Measurements from ENCODE around the gene OR6C2. TPM values are rescaled to one million over a fixed set of nuclear protein-coding genes. Genes with fewer than 3 reads are reported as not detected.
"Not testable (repeated sequence)": the region's sequence is repeated elsewhere in the genome, so short reads cannot be mapped to it uniquely, and the experiment has no call there.

OR6C2 gene
- total RNA-seq: 1 to 10 TPM in 1 of 4 donors, not detected in 3; 1.3 TPM

DNA sequence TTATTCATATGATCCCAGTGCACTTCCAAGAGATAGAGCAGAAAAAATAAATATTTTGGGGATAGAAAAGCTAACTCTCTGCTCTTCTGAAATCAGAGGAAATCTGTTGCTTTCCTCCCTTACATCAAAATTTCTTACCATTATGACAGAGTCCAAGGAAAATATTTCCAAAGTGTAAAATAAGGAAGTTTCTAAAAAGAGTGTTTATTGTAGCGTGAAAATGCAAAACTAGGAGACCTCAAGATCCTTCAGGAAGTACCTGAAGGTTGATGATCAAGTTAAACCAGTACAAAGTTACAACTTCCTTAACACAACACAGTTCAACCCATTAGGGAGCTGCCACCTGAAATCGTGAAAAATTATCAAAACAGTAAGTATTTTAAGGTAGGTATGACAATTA is at the start of gene OR6C2:
Gene OR6C2, plus strand, starts transcription at position 301 of the 400 bp plus-strand sequence. CDS start 8,138 bp downstream, outside the sequence.
- DNase-seq (ENCODE audit: low spot score in 2 of 2): no peak
- 41% methylated on average over 2 of the region's 2 CpGs for WGBS
- TF ChIP-seq EP300 (IDR thresholded peaks at IDR 0.05) (no peak), POLR2A (IDR thresholded peaks at IDR 0.05) (no peak), POLR2AphosphoS5 (IDR thresholded peaks at IDR 0.05) (no peak)
- TF ChIP-seq, protein P1, sequence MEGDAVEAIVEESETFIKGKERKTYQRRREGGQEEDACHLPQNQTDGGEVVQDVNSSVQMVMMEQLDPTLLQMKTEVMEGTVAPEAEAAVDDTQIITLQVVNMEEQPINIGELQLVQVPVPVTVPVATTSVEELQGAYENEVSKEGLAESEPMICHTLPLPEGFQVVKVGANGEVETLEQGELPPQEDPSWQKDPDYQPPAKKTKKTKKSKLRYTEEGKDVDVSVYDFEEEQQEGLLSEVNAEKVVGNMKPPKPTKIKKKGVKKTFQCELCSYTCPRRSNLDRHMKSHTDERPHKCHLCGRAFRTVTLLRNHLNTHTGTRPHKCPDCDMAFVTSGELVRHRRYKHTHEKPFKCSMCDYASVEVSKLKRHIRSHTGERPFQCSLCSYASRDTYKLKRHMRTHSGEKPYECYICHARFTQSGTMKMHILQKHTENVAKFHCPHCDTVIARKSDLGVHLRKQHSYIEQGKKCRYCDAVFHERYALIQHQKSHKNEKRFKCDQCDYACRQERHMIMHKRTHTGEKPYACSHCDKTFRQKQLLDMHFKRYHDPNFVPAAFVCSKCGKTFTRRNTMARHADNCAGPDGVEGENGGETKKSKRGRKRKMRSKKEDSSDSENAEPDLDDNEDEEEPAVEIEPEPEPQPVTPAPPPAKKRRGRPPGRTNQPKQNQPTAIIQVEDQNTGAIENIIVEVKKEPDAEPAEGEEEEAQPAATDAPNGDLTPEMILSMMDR (IDR thresholded peaks at IDR 0.05): no peak

DNA sequence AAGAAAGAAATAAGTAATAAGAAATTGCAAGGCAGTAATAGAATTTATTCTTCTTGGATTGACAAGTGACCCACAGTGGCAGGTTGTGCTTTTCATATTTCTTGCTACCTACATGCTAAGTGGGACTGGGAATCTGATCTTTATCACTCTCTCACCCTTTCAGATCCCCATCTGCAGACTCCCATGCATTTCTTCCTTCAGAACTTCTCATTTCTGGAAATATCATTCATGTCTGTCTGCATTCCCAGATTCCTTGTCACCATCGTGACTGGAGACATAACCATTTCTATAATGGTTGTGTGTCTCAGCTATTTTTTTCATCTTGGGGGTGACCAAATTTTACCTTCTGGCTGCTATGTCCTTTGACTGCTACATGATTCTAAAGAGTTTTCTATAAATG is 47.5 kb upstream of the OR6C2 start:
- TF ChIP-seq POLR2AphosphoS5 (IDR thresholded peaks at IDR 0.05) (no peak), POLR2A (IDR thresholded peaks at IDR 0.05) (no peak), EP300 (IDR thresholded peaks at IDR 0.05) (no peak)
- TF ChIP-seq, protein P1 (IDR thresholded peaks at IDR 0.05): no peak
- Histone ChIP-seq H3K27me3 (peaks cover 4% of the 10 kb centered on the region), H3K36me3 (no peaks in the 10 kb centered on the region), H3K4me3 (no peak overlapping the region), H3K4me1 (no peaks in the 10 kb centered on the region), H3K27ac (no peak overlapping the region), H3K9me3 (no peaks in the 10 kb centered on the region)
- no peak for DNase-seq (ENCODE audit: low spot score in 2 of 2)
- 70% methylated on average over 1 of the region's 1 CpG for WGBS

More for the DNA sequence above, at the start of gene OR6C2:
- no peak within 1 kb of the TSS for H3K27ac ChIP-seq
- H3K36me3 ChIP-seq: no peaks in the 10 kb centered on the region
- no peaks in the 10 kb centered on the region for H3K27me3 ChIP-seq
- H3K4me1 ChIP-seq: no peaks in the 10 kb centered on the region
- peaks cover 3% of the 10 kb centered on the region for H3K9me3 ChIP-seq
- no peak within 1 kb of the TSS for H3K4me3 ChIP-seq

DNA sequence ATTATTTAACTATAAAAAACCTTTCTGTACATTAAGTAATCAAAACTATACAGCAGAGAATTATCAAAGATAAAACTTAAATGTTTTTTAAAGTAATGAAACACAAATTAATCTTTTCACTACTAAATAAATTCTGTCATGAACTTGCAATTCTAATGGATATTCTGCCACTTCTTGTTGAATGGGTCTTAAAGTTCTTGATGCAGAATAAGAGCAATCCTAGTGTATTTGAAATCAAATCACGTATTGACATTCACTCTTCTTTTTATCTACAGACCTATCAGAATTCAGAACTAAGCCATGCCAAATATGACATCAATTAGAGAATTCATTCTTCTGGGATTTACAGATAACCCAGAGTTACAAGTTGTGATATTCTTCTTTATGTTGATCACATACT is 43.6 kb upstream of the OR6C2 start, which contains the start of gene OR6C65:
Gene OR6C65, plus strand, starts transcription at position 301 of the 400 bp plus-strand sequence. Its CDS starts 0 bp downstream, at position 301.
- H3K27ac ChIP-seq: no peak within 1 kb of the TSS
- TF ChIP-seq, protein P1 (IDR thresholded peaks at IDR 0.05): no peak
- TF ChIP-seq EP300 (IDR thresholded peaks at IDR 0.05) (no peak), POLR2AphosphoS5 (IDR thresholded peaks at IDR 0.05) (no peak), POLR2A (IDR thresholded peaks at IDR 0.05) (no peak)
- H3K9me3 ChIP-seq: no peaks in the 10 kb centered on the region
- WGBS: 89% methylated on average over 1 of the region's 1 CpG
- H3K36me3 ChIP-seq: no peaks in the 10 kb centered on the region
- no peak within 1 kb of the TSS for H3K4me3 ChIP-seq
- DNase-seq (ENCODE audit: low spot score in 2 of 2): no peak
- no peaks in the 10 kb centered on the region for H3K27me3 ChIP-seq
- H3K4me1 ChIP-seq: no peaks in the 10 kb centered on the region

DNA sequence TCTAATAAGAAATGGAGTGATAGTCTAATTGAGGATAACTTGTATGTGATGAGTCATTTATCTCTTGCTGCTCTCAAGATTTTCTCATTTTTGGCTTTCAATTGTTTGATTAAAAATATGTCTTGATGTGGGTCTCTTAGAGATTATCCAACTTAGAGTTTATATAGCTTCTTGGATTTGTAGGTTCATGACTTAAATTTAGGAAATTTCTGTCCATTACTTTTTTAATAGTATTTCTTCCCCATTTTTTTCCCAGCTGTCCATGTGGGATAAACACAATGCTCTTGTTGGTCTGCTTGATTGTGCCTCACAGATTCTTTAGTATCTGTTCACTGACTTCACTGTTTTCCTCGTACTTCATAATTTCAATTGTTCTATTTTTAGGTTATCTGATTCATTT is 36.0 kb upstream of the OR6C2 start:
- Histone ChIP-seq H3K36me3 (no peaks in the 10 kb centered on the region), H3K4me1 (no peaks in the 10 kb centered on the region), H3K27ac (no peak overlapping the region), H3K27me3 (no peaks in the 10 kb centered on the region), H3K4me3 (no peak overlapping the region), H3K9me3 (peaks cover 9% of the 10 kb centered on the region)
- TF ChIP-seq POLR2AphosphoS5 (IDR thresholded peaks at IDR 0.05) (no peak), POLR2A (IDR thresholded peaks at IDR 0.05) (no peak), EP300 (IDR thresholded peaks at IDR 0.05) (no peak)
- TF ChIP-seq, protein P1 (IDR thresholded peaks at IDR 0.05): no peak
- DNase-seq (ENCODE audit: low spot score in 2 of 2): no peak
- WGBS: 66% methylated on average over 1 of the region's 1 CpG

DNA sequence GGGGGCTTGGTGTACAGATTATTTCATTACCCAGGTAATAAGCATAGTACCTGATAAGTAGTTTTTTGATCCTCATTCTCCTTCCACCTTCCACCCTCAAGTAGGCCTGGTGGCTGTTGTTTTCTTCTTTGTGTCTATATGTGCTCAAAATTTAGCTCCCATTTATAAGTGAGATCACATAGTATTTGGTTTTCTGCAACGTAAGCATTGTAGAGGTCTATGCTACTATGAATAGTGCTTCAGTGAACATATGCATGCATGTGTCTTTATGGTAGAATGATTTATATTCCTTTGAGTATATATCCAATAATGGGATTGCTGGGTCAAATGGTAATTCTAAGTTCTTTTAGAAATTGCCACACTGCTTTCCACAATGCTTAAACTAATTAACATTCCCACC is 34.7 kb upstream of the OR6C2 start:
- not testable (repeated sequence) for H3K36me3 ChIP-seq; H3K27ac ChIP-seq; H3K4me1 ChIP-seq; H3K27me3 ChIP-seq; H3K9me3 ChIP-seq; DNase-seq (ENCODE audit: low spot score in 2 of 2); H3K4me3 ChIP-seq
- 88% methylated on average over 1 of the region's 1 CpG for WGBS

DNA sequence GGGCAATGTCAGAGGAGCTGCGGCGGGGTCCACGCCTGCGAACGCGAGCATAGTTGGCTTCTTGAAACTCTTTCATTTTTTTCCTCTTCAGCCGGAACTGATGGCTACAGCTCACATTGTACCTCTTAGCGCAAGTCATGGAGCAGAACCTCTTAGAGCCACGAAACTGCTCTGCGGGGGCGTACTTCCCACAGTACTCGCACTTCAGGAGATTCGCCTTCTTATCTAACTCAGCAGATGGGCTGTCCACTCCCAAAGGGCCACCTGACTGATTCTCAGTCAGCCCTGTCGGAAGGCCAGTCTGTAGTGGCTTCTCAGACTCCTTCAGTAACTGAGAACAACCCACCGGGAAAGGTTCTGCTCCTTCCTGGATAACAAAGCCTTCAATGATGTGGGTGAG is 31.7 kb upstream of the OR6C2 start:
- H3K27ac ChIP-seq; H3K4me3 ChIP-seq; H3K27me3 ChIP-seq; H3K9me3 ChIP-seq; DNase-seq (ENCODE audit: low spot score in 2 of 2); H3K36me3 ChIP-seq; H3K4me1 ChIP-seq: not testable (repeated sequence)
- WGBS: 95% methylated on average over 15 of the region's 15 CpGs

DNA sequence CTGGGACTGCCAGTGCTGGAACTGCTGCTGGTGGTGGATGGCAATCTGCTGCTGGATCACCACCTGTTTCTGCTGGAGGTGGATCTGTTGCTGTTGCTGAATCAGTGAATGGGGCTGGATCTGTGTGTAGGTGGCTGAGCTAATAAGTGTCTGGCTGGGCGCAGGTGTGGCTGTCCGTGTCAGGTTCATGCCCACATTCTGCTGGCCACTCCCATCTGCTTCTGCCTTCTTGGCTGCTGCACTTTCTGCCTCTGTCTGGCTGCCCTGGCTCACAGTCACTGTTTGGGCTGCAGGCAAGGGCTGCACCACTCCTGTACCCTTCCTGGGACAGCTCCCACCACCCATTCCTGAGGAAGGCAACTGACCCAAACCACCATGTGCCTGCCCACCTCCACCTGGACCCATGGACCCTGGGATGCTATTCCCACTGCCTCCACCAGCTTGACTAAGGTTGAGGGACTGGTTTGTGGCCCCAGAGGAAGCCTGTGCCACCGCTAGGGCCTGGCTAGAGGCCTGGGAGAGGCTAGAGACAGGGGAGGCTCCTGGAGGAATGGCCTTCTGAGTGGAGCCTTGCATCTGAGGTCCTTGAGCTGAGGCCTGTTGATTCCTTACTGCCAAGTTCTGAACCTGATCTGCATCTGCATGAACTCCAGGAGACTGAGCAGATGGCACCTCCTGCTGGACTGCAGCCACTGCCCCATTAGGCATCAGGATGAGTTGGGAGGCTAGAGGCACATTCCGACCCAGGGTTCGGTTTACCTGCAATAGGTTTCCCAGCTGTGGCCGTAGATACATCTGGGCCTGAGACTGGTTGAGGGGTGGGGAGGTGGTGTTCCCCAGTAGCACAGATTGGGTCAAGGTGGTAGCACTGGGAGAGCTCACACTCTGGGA is 30.1 kb upstream of the OR6C2 start:
- H3K36me3 ChIP-seq; H3K27me3 ChIP-seq; DNase-seq (ENCODE audit: low spot score in 2 of 2); H3K4me3 ChIP-seq; H3K4me1 ChIP-seq; H3K27ac ChIP-seq; H3K9me3 ChIP-seq: not testable (repeated sequence)
- WGBS: no CpG with 5 or more reads among the region's 6 CpGs

DNA sequence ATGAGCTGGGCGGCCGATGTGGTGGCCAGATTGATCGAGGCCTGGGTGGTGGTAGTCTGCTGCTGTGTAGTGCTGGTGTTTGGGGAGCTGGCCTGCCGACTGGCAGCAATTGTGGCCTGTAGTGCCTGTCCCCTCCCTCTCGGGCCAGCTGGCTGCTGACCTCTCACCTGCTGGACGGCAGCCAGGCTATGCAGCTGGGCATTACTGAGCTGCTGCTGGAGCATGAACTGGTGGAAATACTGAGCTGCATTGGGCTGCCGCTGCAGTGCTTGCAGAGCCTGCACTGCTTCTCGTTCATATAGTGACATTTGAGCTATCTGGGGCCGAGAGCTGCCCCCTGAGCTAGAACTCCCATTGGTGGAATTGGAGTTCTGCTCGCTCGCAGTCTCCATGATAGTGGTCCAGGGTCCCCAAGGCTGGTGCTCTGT is 29.5 kb upstream of the OR6C2 start:
- not testable (repeated sequence) for H3K27me3 ChIP-seq; H3K4me1 ChIP-seq; H3K27ac ChIP-seq; H3K9me3 ChIP-seq; H3K36me3 ChIP-seq; H3K4me3 ChIP-seq; DNase-seq (ENCODE audit: low spot score in 2 of 2)
- 10% methylated on average over 5 of the region's 11 CpGs for WGBS

DNA sequence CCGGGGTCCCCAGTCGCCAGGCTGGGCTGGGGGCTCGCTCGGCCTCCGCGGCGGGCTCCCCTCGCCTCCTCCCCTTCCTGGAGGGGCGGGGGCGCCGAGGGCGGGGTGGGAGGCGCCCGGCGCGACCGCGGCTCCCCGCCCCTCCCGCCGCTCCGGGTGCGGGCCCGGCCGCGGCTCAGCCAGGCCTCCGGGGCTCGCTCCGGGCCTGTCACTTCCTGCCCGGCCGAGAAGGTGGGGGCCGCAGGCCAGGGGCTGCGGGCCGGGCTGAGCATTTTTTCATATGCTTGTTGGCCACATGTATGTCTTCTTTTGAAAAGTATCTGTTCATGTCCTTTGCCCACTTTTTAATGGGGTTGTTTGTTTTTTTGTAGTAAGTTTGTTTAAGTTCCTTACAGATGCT is 29.0 kb upstream of the OR6C2 start:
- H3K27ac ChIP-seq; H3K4me1 ChIP-seq; H3K4me3 ChIP-seq; H3K36me3 ChIP-seq; H3K9me3 ChIP-seq; H3K27me3 ChIP-seq; DNase-seq (ENCODE audit: low spot score in 2 of 2): not testable (repeated sequence)
- 25% methylated on average over 5 of the region's 34 CpGs for WGBS
